ENCODE data around the gene PGAP6.
"Not testable (repeated sequence)": the region's sequence is repeated elsewhere in the genome, so short reads cannot be mapped to it uniquely, and the experiment has no call there.

Gene PGAP6

DNA sequence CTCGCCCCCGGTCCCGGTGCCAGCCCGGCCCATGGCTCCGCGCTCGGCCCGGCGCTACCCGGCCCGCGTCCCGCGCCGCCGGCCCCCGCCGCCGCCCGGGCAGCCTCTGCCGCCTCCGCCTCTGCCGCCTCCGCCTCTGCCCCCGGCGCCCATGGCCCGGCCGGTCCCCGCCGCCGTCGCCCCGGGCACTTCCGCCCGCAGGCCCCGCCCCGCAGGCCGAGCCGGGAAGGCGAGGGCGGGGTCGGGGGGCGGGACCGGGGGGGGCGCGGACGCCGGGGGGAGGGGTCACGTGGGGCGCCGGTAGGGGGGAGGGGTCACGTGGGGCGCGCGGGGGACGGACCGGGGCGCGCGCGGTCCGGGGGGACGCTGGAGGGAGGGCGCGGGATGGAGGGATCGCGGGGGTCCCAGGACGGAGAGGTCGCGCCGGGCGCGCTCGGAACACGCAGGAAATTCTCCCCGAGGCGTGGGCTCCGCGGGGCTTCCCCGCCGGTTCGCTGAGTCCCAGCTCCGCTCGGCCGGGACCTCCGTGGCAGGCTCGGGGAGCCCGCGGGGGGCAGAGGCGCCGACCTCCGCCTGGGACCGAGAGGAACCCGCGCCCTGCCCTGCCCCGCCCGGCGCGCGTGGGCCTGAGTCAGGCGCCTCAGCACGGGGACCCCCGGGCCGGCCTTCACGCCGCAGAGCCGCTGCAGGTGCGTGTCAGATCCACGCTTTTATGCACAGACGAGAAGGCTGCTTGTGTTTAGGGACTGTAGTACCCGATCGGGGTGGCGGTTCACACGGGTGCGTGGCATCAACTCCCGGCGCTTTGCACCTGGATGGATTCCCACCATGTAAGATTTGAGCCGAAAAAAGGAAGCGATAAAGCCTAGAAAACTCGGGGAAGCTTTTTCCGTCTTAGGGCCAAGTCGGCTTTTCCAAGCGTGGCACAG, at the start of gene PGAP6:
TSS of gene PGAP6 (minus strand) at position 190 of the 929 bp plus-strand sequence. CDS start at position 33, 157 bp downstream.
- peak; percentile 53 for DNase-seq

GRCh38 chr16:430904-431303, 49.1 kb upstream of the PGAP6 start:
- DNase-seq: no peak

- DNase-seq: no peak
These were observed 45.5 kb upstream of the PGAP6 start for GRCh38 chr16:427250-427649.

- no peak for DNase-seq
These were observed 45.1 kb upstream of the PGAP6 start for GRCh38 chr16:426906-427249.

DNA sequence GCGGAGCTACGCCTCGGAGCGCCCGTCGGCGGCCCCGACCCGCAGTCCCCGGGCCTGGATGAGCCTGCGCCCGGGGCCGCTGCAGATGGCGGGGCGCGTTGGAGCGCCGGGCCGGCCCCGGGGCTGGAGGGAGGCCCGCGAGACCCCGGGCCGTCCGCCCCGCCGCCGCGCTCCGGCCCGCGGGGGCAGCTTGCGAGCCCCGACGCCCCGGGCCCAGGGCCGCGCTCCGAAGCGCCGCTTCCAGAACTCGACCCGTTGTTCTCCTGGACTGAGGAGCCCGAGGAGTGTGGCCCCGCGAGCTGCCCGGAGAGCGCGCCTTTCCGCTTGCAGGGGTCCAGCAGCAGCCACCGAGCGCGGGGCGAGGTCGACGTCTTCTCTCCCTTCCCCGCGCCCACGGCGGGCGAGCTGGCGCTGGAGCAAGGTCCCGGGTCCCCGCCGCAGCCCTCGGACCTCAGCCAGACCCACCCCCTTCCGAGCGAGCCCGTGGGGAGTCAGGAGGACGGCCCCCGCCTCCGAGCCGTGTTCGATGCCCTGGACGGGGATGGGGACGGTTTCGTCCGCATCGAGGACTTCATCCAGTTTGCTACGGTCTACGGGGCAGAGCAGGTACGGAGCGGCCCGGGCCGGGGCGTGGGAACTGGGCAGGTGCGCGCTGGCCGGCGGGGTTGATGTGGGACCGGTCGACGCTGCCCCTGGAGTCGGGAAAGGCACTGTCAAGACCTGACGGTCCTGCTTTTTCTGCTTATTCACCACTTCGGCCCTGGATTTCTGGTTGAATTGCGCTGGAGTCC, 44.5 kb upstream of the PGAP6 start:
- no peak for DNase-seq

GRCh38 chr16:425740-426114, 43.9 kb upstream of the PGAP6 start:
- DNase-seq: no peak

DNA sequence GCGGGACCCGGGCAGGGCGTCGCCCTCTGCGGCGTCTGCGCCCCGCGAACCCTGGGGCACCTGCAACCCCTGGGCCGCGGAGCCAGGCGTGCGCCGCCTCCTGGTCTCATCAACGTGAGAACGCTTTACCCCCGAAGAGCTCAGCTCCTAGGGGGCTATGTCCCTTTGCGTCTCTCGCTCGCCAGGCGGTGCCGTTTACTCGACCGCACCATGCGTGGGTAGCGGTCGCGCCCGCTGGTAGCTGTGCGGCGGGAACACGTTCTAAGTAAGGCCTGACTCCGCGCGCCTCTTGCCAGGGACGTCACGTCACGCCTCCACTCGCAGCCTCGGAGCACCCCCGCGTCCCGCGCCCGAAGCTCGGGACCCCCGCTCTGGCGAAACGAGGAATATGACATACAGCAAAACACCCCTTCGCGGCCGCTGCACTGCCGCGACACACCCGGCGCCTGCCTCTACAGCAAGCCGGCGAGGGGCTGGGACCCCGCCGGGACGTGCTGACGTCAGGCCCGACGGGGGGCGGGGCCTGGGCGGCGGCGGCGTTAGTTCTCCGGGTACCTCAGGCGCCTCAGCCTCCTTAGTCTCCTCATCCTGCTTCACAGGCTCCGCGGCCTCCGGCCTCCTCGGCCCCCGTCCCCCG, 43.4 kb upstream of the PGAP6 start, which contains the start of gene RAB11FIP3:
TSS of gene RAB11FIP3 (plus strand) at position 568 of the 637 bp plus-strand sequence. CDS start 358 bp downstream, outside the sequence.
- DNase-seq: peak; percentile 70

GRCh38 chr16:424623-425081, 42.9 kb upstream of the PGAP6 start:
- DNase-seq: no peak

GRCh38 chr16:424033-424622, 42.4 kb upstream of the PGAP6 start:
- DNase-seq: no peak

- not testable (repeated sequence) for DNase-seq
These were observed 40.4 kb upstream of the PGAP6 start for GRCh38 chr16:422179-422578.

- DNase-seq: not testable (repeated sequence)
These were observed 33.4 kb upstream of the PGAP6 start for GRCh38 chr16:415170-415498.

GRCh38 chr16:414395-415169, 32.8 kb upstream of the PGAP6 start:
- no peak for DNase-seq

- no peak for DNase-seq
These were observed 29.9 kb upstream of the PGAP6 start for GRCh38 chr16:411576-412265.

GRCh38 chr16:410516-411178, 28.9 kb upstream of the PGAP6 start:
- DNase-seq: no peak

GRCh38 chr16:407253-407652, 25.5 kb upstream of the PGAP6 start:
- no peak for DNase-seq

- DNase-seq: no peak
These were observed 24.0 kb upstream of the PGAP6 start for GRCh38 chr16:405548-406506.

DNA sequence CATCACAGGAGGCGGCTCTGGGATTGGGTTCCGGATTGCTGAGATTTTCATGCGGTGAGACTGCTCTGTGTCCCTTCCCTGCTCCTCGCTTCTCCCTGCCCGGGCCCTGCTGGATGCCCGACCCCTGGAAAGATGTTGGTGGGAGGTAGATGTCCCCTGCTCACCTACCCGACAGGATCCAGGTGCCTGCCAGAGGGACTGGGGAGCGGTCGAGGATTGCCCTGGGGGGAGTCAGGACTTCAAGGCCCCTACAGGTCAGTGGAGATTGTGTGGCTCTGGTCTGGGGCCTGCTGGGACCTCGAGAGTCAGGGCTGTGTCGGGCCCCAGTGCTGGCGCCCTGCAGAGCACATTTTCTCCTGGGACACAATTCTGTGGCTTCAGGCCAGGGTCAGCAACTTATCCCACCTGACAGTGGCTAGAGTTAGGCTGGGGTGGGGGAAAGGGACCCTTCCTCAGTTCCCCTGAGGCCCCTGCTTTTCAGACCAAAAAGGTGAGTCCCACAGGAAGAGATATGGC, 23.3 kb upstream of the PGAP6 start:
- no peak for DNase-seq

GRCh38 chr16:401468-402348, 19.9 kb upstream of the PGAP6 start, which contains the start of gene DECR2:
TSS of gene DECR2 (plus strand) at chr16:401885. CDS start at chr16:401964, 79 bp downstream.
- DNase-seq: peak; percentile 96

Data from NK-92 treated with Interleukin-12 subunit alpha and Interleukin-12 subunit beta, amount 100 ng/mL, for 24 hours (cell line).